Chondrocyte (in vitro differentiated cells): Measurements from ENCODE around the gene REEP1. TPM values are rescaled to one million over a fixed set of nuclear protein-coding genes. Genes with fewer than 3 reads are reported as not detected.

Experiments
- DNase-seq: peaks from one replicate; pipeline ENCODE4 v3.0.0; 2021; ENCODE audit warnings: mixed read lengths, low spot score
- H3K27ac Mint-ChIP-seq: one replicate; pipeline ENCODE4 v1.8.0; 2021; ENCODE audit warnings: mild to moderate bottlenecking, moderate library complexity, mixed read lengths; ENCODE audit not compliant: unreplicated experiment
- H3K27me3 Mint-ChIP-seq: 2 replicates; pipeline ENCODE4 v1.8.0; 2021; ENCODE audit warnings: low read depth, mixed read lengths
- H3K36me3 Mint-ChIP-seq: 2 replicates; pipeline ENCODE4 v1.8.0; 2021; ENCODE audit warnings: low read depth, mixed read lengths
- H3K4me1 Mint-ChIP-seq: 2 replicates; pipeline ENCODE4 v1.8.0; 2021; ENCODE audit warnings: low read depth, mild to moderate bottlenecking, mixed read lengths
- H3K4me3 Mint-ChIP-seq: one replicate; pipeline ENCODE4 v1.8.0; 2021; ENCODE audit warnings: mild to moderate bottlenecking, moderate library complexity, mixed read lengths; ENCODE audit not compliant: unreplicated experiment
- H3K9me3 Mint-ChIP-seq: 2 replicates; pipeline ENCODE4 v1.8.0; 2021; ENCODE audit warnings: low read depth, mixed read lengths
- CTCF ChIP-seq: fragments of 200-600 bp; sonication (generic); IDR thresholded peaks from 2 replicates; pipeline ENCODE4 v1.5.0; 2021; ENCODE audit warnings: antibody characterized with exemption, mild to moderate bottlenecking, moderate library complexity
- total RNA-seq: library from RNA; stranded (reverse); gene quantifications from 3 replicates; pipeline ENCODE4 v1.2.1, GENCODE V29; 2021

Gene REEP1
- total RNA-seq, 1 donor from 2014 or later: 2.4 TPM

- Mint-ChIP-seq H3K4me3 (no peak overlapping the region), H3K27me3 (peaks cover 47% of the 10 kb centered on the region)
- TF ChIP-seq CTCF: no peak
Measured at GRCh38 chr2:86375623-86376022, 38.2 kb upstream of the REEP1 start.

GRCh38 chr2:86372641-86373502, 35.4 kb upstream of the REEP1 start:
- peak; percentile 79 for TF ChIP-seq CTCF
- peaks cover 29% of the 10 kb centered on the region for H3K27me3 Mint-ChIP-seq
- no peaks in the 10 kb centered on the region for H3K4me1 Mint-ChIP-seq
- H3K4me3 Mint-ChIP-seq: no peak overlapping the region
- peaks cover 2% of the 10 kb centered on the region for H3K36me3 Mint-ChIP-seq
- H3K27ac Mint-ChIP-seq: no peak overlapping the region
- no peaks in the 10 kb centered on the region for H3K9me3 Mint-ChIP-seq
- no peak for DNase-seq

More at GRCh38 chr2:86375623-86376022, 38.2 kb upstream of the REEP1 start:
- H3K4me1 Mint-ChIP-seq: no peaks in the 10 kb centered on the region
- no peak overlapping the region for H3K27ac Mint-ChIP-seq
- peaks cover 2% of the 10 kb centered on the region for H3K36me3 Mint-ChIP-seq
- DNase-seq: no peak
- H3K9me3 Mint-ChIP-seq: no peaks in the 10 kb centered on the region

GRCh38 chr2:86372133-86372532, 34.7 kb upstream of the REEP1 start:
- H3K4me3 Mint-ChIP-seq: no peak overlapping the region
- peaks cover 2% of the 10 kb centered on the region for H3K36me3 Mint-ChIP-seq
- H3K4me1 Mint-ChIP-seq: no peaks in the 10 kb centered on the region
- TF ChIP-seq CTCF: no peak
- H3K9me3 Mint-ChIP-seq: no peaks in the 10 kb centered on the region
- peaks cover 24% of the 10 kb centered on the region for H3K27me3 Mint-ChIP-seq
- no peak for DNase-seq
- H3K27ac Mint-ChIP-seq: no peak overlapping the region

GRCh38 chr2:86371527-86371926, 34.1 kb upstream of the REEP1 start:
- H3K36me3 Mint-ChIP-seq: peaks cover 2% of the 10 kb centered on the region
- peaks cover 21% of the 10 kb centered on the region for H3K27me3 Mint-ChIP-seq
- no peak for DNase-seq
- no peak for TF ChIP-seq CTCF
- no peaks in the 10 kb centered on the region for H3K9me3 Mint-ChIP-seq
- no peaks in the 10 kb centered on the region for H3K4me1 Mint-ChIP-seq
- H3K27ac Mint-ChIP-seq: no peak overlapping the region
- H3K4me3 Mint-ChIP-seq: no peak overlapping the region

GRCh38 chr2:86370579-86370978, 33.2 kb upstream of the REEP1 start:
- TF ChIP-seq CTCF: no peak
- peaks cover 15% of the 10 kb centered on the region for H3K27me3 Mint-ChIP-seq
- no peaks in the 10 kb centered on the region for H3K4me1 Mint-ChIP-seq
- DNase-seq: no peak
- H3K4me3 Mint-ChIP-seq: no peak overlapping the region
- H3K36me3 Mint-ChIP-seq: peaks cover 2% of the 10 kb centered on the region
- H3K27ac Mint-ChIP-seq: no peak overlapping the region
- no peaks in the 10 kb centered on the region for H3K9me3 Mint-ChIP-seq
